Loucy (cell line): ENCODE measurements around the gene SPATA9.

Source experiments
- H2AFZ ChIP-seq: fragments of 200-600 bp; sonication (generic); 2 replicates; pipeline ENCODE4 v1.6.0; 2016; ENCODE audit warnings: antibody characterized with exemption, mild to moderate bottlenecking, low read length, moderate library complexity
- H3F3A ChIP-seq: fragments of 200-600 bp; 2 replicates; pipeline ENCODE4 v1.6.0; 2016; ENCODE audit warnings: antibody characterized with exemption, low read depth, mild to moderate bottlenecking
- H3K27me3 ChIP-seq: fragments of 200-600 bp; sonication (generic); 2 replicates; pipeline ENCODE4 v1.6.1; 2014; ENCODE audit warnings: low read length, mild to moderate bottlenecking; ENCODE audit not compliant: insufficient read depth, poor library complexity, severe bottlenecking
- H3K36me3 ChIP-seq: fragments of 200-600 bp; sonication (generic); 2 replicates; pipeline ENCODE4 v1.6.1; 2016; ENCODE audit warnings: low read length; ENCODE audit not compliant: insufficient read depth
- H3K4me1 ChIP-seq: fragments of 200-600 bp; sonication (generic); 2 replicates; pipeline ENCODE4 v1.5.1; 2014; ENCODE audit warnings: low read length, mild to moderate bottlenecking; ENCODE audit not compliant: insufficient read depth, poor library complexity, severe bottlenecking
- H3K4me2 ChIP-seq: fragments of 200-600 bp; sonication (generic); 2 replicates; pipeline ENCODE4 v1.6.0; 2014; ENCODE audit warnings: antibody characterized with exemption, low read length, low read depth, mild to moderate bottlenecking; ENCODE audit not compliant: poor library complexity, severe bottlenecking
- H3K4me3 ChIP-seq: fragments of 200-600 bp; sonication (generic); 2 replicates; pipeline ENCODE4 v1.5.1; 2014; ENCODE audit warnings: low read length, mild to moderate bottlenecking, mixed read lengths; ENCODE audit not compliant: poor library complexity, severe bottlenecking
- H3K79me2 ChIP-seq: fragments of 200-600 bp; sonication (generic); 2 replicates; pipeline ENCODE4 v1.6.1; 2014; ENCODE audit warnings: low read length; ENCODE audit not compliant: insufficient read depth
- H3K9ac ChIP-seq: fragments of 200-600 bp; sonication (generic); 2 replicates; pipeline ENCODE4 v1.6.0; 2014; ENCODE audit warnings: mild to moderate bottlenecking, low read depth, low read length, moderate library complexity; ENCODE audit not compliant: poor library complexity, severe bottlenecking
- H3K9me2 ChIP-seq: fragments of 200-600 bp; sonication (generic); replicated peaks from 2 replicates; pipeline ENCODE4 v1.6.1; 2016; ENCODE audit warnings: low read depth, low read length, mixed read lengths
- H3K9me3 ChIP-seq: fragments of 200-600 bp; sonication (generic); 2 replicates; pipeline ENCODE4 v1.6.1; 2014; ENCODE audit warnings: mild to moderate bottlenecking, antibody characterized with exemption, low read length, low read depth; ENCODE audit not compliant: insufficient read depth
- H4K20me1 ChIP-seq: fragments of 200-600 bp; sonication (generic); 2 replicates; pipeline ENCODE4 v1.6.0; 2014; ENCODE audit warnings: antibody characterized with exemption, low read length, mild to moderate bottlenecking; ENCODE audit not compliant: insufficient read depth, poor library complexity, severe bottlenecking
- EZH2phosphoT487 ChIP-seq: fragments of 200-600 bp; IDR thresholded peaks from 2 replicates; pipeline ENCODE4 v1.6.1; 2018; ENCODE audit warnings: antibody characterized with exemption, mild to moderate bottlenecking, moderate library complexity, borderline replicate concordance
- TF ChIP-seq, protein P1 (sequence below): fragments of 200-600 bp; sonication (generic); conservative IDR thresholded peaks from 2 replicates; pipeline ENCODE4 v1.5.1; 2014; ENCODE audit warnings: mild to moderate bottlenecking, antibody characterized with exemption, low read length

SPATA9 gene

DNA sequence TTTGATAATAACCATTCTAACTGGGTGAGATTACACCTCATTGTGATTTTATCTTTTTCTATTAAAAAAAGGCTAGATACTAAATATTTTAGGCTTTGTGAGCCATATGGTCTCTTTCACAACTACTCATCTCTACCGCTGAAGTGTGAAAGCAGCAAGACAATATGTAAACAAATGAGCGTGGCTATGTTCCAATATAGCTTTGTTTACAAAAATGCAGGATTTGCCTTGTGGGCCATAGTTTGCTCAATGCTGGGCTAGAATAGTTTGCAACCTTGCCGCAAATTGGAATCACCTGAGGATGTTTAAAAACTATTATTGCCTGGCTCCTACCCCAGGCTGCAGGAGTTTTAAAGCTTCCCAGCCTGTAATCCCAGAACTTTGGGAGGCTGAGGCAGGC lies 73.1 kb downstream of the SPATA9 start:
- Histone ChIP-seq H3K4me2 (no peak overlapping the region), H3K9me2 (no peaks in the 10 kb centered on the region), H3K27me3 (no peaks in the 10 kb centered on the region), H2AFZ (no peak overlapping the region), H3K36me3 (no peaks in the 10 kb centered on the region), H4K20me1 (no peaks in the 10 kb centered on the region), H3K9ac (no peak overlapping the region), H3K79me2 (no peaks in the 10 kb centered on the region; the same call in 1 of the 2 replicates), H3F3A (no peaks in the 10 kb centered on the region), H3K9me3 (peaks cover 9% of the 10 kb centered on the region; the same call in 1 of the 2 replicates), H3K4me1 (peaks cover 5% of the 10 kb centered on the region), H3K4me3 (no peak overlapping the region)
- TF ChIP-seq, protein P1, sequence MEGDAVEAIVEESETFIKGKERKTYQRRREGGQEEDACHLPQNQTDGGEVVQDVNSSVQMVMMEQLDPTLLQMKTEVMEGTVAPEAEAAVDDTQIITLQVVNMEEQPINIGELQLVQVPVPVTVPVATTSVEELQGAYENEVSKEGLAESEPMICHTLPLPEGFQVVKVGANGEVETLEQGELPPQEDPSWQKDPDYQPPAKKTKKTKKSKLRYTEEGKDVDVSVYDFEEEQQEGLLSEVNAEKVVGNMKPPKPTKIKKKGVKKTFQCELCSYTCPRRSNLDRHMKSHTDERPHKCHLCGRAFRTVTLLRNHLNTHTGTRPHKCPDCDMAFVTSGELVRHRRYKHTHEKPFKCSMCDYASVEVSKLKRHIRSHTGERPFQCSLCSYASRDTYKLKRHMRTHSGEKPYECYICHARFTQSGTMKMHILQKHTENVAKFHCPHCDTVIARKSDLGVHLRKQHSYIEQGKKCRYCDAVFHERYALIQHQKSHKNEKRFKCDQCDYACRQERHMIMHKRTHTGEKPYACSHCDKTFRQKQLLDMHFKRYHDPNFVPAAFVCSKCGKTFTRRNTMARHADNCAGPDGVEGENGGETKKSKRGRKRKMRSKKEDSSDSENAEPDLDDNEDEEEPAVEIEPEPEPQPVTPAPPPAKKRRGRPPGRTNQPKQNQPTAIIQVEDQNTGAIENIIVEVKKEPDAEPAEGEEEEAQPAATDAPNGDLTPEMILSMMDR = no peak
- TF ChIP-seq EZH2phosphoT487 = no peak
